HEK293 (cell line): ENCODE measurements around the gene STIP1.

Source experiments
- BCL11A ChIP-seq: fragments of 450-650 bp; formaldehyde crosslinking; IDR thresholded peaks from 2 replicates; pipeline ENCODE4 v1.5.1; 2016; ENCODE audit warnings: low read depth, missing biosample characterization, missing genetic modification characterization
- GFI1B ChIP-seq: fragments of 450-650 bp; formaldehyde crosslinking; IDR thresholded peaks from 2 replicates; pipeline ENCODE4 v1.5.1; 2016; ENCODE audit warnings: missing biosample characterization, missing genetic modification characterization
- KLF7 ChIP-seq: fragments of 450-650 bp; formaldehyde crosslinking; IDR thresholded peaks from 2 replicates; pipeline ENCODE4 v1.5.1; 2016; ENCODE audit warnings: missing biosample characterization, missing genetic modification characterization, borderline replicate concordance
- MZF1 ChIP-seq: fragments of 450-650 bp; formaldehyde crosslinking; IDR thresholded peaks from 2 replicates; pipeline ENCODE4 v1.5.1; 2017; ENCODE audit warnings: missing biosample characterization, missing genetic modification characterization, borderline replicate concordance
- OSR2 ChIP-seq: fragments of 450-650 bp; formaldehyde crosslinking; IDR thresholded peaks from 2 replicates; pipeline ENCODE4 v1.5.1; 2016; ENCODE audit warnings: missing biosample characterization, missing genetic modification characterization
- PRDM1 ChIP-seq: fragments of 450-650 bp; formaldehyde crosslinking; IDR thresholded peaks from 2 replicates; pipeline ENCODE4; 2016; ENCODE audit warnings: missing biosample characterization, missing genetic modification characterization
- REPIN1 ChIP-seq: fragments of 450-650 bp; formaldehyde crosslinking; IDR thresholded peaks from 2 replicates; pipeline ENCODE4 v1.5.1; 2017; ENCODE audit warnings: missing biosample characterization, missing genetic modification characterization, low read depth
- SETDB1 ChIP-seq: IDR thresholded peaks from one replicate; pipeline ENCODE4 v1.6.1; 2017; ENCODE audit warnings: mild to moderate bottlenecking, low read length, moderate library complexity, mixed read lengths; ENCODE audit not compliant: insufficient read length
- ZNF10 ChIP-seq: fragments of 450-650 bp; formaldehyde crosslinking; IDR thresholded peaks from 2 replicates; pipeline ENCODE4 v1.5.1; 2017; ENCODE audit warnings: missing biosample characterization, missing genetic modification characterization
- ZNF132 ChIP-seq: fragments of 450-650 bp; formaldehyde crosslinking; IDR thresholded peaks from 2 replicates; pipeline ENCODE4 v1.5.1; 2017; ENCODE audit warnings: missing biosample characterization, missing genetic modification characterization, borderline replicate concordance
- ZNF155 ChIP-seq: fragments of 450-650 bp; formaldehyde crosslinking; IDR thresholded peaks from 2 replicates; pipeline ENCODE4 v1.5.1; 2016; ENCODE audit warnings: missing biosample characterization, missing genetic modification characterization
- ZNF202 ChIP-seq: fragments of 450-650 bp; formaldehyde crosslinking; IDR thresholded peaks from 2 replicates; pipeline ENCODE4 v1.5.1; 2016; ENCODE audit warnings: missing biosample characterization, missing genetic modification characterization, borderline replicate concordance
- ZNF211 ChIP-seq: fragments of 450-650 bp; formaldehyde crosslinking; IDR thresholded peaks from 2 replicates; pipeline ENCODE4 v1.5.1; 2016; ENCODE audit warnings: low read depth, missing biosample characterization, missing genetic modification characterization
- ZNF274 ChIP-seq, 2 experiments: fragments of 200-500 bp in 1 of 2; fragments of 450-650 bp in 1 of 2; sonication (Bioruptor generic) in 1 of 2; formaldehyde crosslinking in 1 of 2; IDR thresholded peaks; 2 replicates each; pipeline versions ENCODE4 v1.5.1 to v1.6.1; 2014 to 2016; ENCODE audit warnings: borderline replicate concordance in 1 of 2, inconsistent platforms in 1 of 2, low read length in 1 of 2, missing biosample characterization in 1 of 2, missing genetic modification characterization in 1 of 2
- ZNF302 ChIP-seq: fragments of 450-650 bp; formaldehyde crosslinking; IDR thresholded peaks from 2 replicates; pipeline ENCODE4 v1.5.1; 2016; ENCODE audit warnings: missing biosample characterization, missing genetic modification characterization, low read depth
- ZNF335 ChIP-seq: fragments of 450-650 bp; formaldehyde crosslinking; conservative IDR thresholded peaks from 2 replicates; pipeline ENCODE4 v1.5.1; 2016; ENCODE audit warnings: missing biosample characterization, missing genetic modification characterization
- ZNF426 ChIP-seq: fragments of 450-650 bp; formaldehyde crosslinking; IDR thresholded peaks from 2 replicates; pipeline ENCODE4 v1.5.1; 2017; ENCODE audit warnings: missing biosample characterization, missing genetic modification characterization, mild to moderate bottlenecking, inconsistent platforms, moderate library complexity
- ZNF473 ChIP-seq: fragments of 450-650 bp; formaldehyde crosslinking; IDR thresholded peaks from 2 replicates; pipeline ENCODE4 v1.5.1; 2017; ENCODE audit warnings: missing biosample characterization, missing genetic modification characterization
- ZNF514 ChIP-seq: fragments of 450-650 bp; formaldehyde crosslinking; IDR thresholded peaks from 2 replicates; pipeline ENCODE4 v1.5.1; 2016; ENCODE audit warnings: missing biosample characterization, missing genetic modification characterization
- ZNF521 ChIP-seq: fragments of 450-650 bp; formaldehyde crosslinking; IDR thresholded peaks from 2 replicates; pipeline ENCODE4 v1.5.1; 2017; ENCODE audit warnings: missing biosample characterization, mild to moderate bottlenecking, missing genetic modification characterization
- ZNF529 ChIP-seq: fragments of 450-650 bp; formaldehyde crosslinking; IDR thresholded peaks from 2 replicates; pipeline ENCODE4 v1.5.1; 2017; ENCODE audit warnings: missing genetic modification characterization, missing biosample characterization; ENCODE audit not compliant: insufficient replicate concordance
- ZNF555 ChIP-seq: fragments of 450-650 bp; formaldehyde crosslinking; conservative IDR thresholded peaks from 2 replicates; pipeline ENCODE4 v1.5.1; 2017; ENCODE audit warnings: missing biosample characterization, mild to moderate bottlenecking, missing genetic modification characterization, inconsistent platforms
- ZNF585B ChIP-seq: fragments of 450-650 bp; formaldehyde crosslinking; IDR thresholded peaks from 2 replicates; pipeline ENCODE4 v1.5.1; 2016; ENCODE audit warnings: missing biosample characterization, missing genetic modification characterization
- ZNF600 ChIP-seq: fragments of 450-650 bp; formaldehyde crosslinking; IDR thresholded peaks from 2 replicates; pipeline ENCODE4 v1.5.1; 2016; ENCODE audit warnings: missing biosample characterization, missing genetic modification characterization
- ZNF621 ChIP-seq: fragments of 450-650 bp; formaldehyde crosslinking; IDR thresholded peaks from 2 replicates; pipeline ENCODE4 v1.5.1; 2017; ENCODE audit warnings: missing biosample characterization, missing genetic modification characterization
- ZNF658 ChIP-seq: fragments of 450-650 bp; formaldehyde crosslinking; IDR thresholded peaks from 2 replicates; pipeline ENCODE4; 2016; ENCODE audit warnings: missing biosample characterization, missing genetic modification characterization
- ZNF701 ChIP-seq: fragments of 450-650 bp; formaldehyde crosslinking; IDR thresholded peaks from 2 replicates; pipeline ENCODE4 v1.5.1; 2016; ENCODE audit warnings: missing biosample characterization, missing genetic modification characterization
- ZNF747 ChIP-seq: fragments of 450-650 bp; formaldehyde crosslinking; IDR thresholded peaks from 2 replicates; pipeline ENCODE4 v1.5.1; 2016; ENCODE audit warnings: missing biosample characterization, missing genetic modification characterization
- ZNF768 ChIP-seq: fragments of 450-650 bp; formaldehyde crosslinking; IDR thresholded peaks from 2 replicates; pipeline ENCODE4 v1.5.1; 2018; ENCODE audit warnings: missing biosample characterization, mild to moderate bottlenecking, missing genetic modification characterization
- ZNF776 ChIP-seq: fragments of 450-650 bp; formaldehyde crosslinking; IDR thresholded peaks from 2 replicates; pipeline ENCODE4 v1.5.0; 2017; ENCODE audit warnings: missing biosample characterization, missing genetic modification characterization, borderline replicate concordance
- ZNF791 ChIP-seq: fragments of 450-650 bp; formaldehyde crosslinking; IDR thresholded peaks from 2 replicates; pipeline ENCODE4 v1.5.1; 2016; ENCODE audit warnings: missing biosample characterization, missing genetic modification characterization
- ZSCAN16 ChIP-seq: fragments of 450-650 bp; formaldehyde crosslinking; IDR thresholded peaks from 2 replicates; pipeline ENCODE4 v1.5.1; 2016; ENCODE audit warnings: missing biosample characterization, missing genetic modification characterization
- TF ChIP-seq, protein P1 (sequence below): fragments of 450-650 bp; formaldehyde crosslinking; optimal IDR thresholded peaks from 2 replicates; pipeline ENCODE3; 2016; ENCODE audit warnings: missing biosample characterization, mild to moderate bottlenecking, missing genetic modification characterization
- TF ChIP-seq, protein P2 (sequence below): fragments of 450-650 bp; formaldehyde crosslinking; IDR thresholded peaks from 2 replicates; pipeline ENCODE4 v1.5.1; 2016; ENCODE audit warnings: missing biosample characterization, missing genetic modification characterization
- TF ChIP-seq, protein P3 (sequence below): fragments of 450-650 bp; formaldehyde crosslinking; IDR thresholded peaks from 2 replicates; pipeline ENCODE4 v1.5.0; 2017; ENCODE audit warnings: missing biosample characterization, missing genetic modification characterization, borderline replicate concordance
- TF ChIP-seq, protein P4 (sequence below): fragments of 450-650 bp; formaldehyde crosslinking; IDR thresholded peaks from 2 replicates; pipeline ENCODE4; 2016; ENCODE audit warnings: missing biosample characterization, missing genetic modification characterization

The STIP1 gene

DNA sequence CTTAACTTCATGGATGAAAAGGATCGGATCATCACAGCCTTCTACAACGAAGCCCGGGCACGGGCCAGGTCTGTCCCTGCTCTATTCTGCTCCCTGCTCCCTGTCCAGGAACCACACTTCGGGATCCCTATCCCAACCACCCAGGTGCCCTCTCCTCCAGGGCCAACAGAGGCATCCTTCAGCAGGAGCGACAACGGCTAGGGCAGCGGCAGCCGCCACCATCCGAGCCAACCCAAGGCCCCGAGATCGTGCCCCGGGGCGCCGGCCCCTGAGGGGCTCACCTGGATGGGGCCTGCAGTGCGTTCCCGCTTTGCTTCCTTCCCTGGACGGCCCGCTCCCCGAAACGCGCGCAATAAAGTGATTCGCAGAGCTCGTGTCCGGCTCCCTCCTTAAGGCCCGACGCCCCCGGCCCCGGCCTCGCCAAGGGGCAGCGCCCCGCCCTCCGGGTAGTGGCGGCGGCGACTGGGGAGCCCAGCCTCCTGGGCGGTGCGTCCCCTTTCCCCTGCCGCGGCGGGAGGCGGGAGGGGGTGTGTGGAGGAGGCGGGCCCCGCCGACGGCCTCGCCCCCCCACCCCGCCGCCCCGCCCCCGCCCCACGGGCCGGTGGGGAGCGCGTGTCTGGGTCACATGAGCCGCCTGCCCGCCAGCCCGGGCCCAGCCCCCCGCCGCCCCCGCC, 48.1 kb downstream of the STIP1 start, which contains the start of gene VEGFB (continued):
- no peak for TF ChIP-seq ZNF473 (tag by site-specific recombination)
- no peak for TF ChIP-seq OSR2 (tag by site-specific recombination)
- no peak for TF ChIP-seq ZNF514 (tag by site-specific recombination)
- TF ChIP-seq, protein P1, sequence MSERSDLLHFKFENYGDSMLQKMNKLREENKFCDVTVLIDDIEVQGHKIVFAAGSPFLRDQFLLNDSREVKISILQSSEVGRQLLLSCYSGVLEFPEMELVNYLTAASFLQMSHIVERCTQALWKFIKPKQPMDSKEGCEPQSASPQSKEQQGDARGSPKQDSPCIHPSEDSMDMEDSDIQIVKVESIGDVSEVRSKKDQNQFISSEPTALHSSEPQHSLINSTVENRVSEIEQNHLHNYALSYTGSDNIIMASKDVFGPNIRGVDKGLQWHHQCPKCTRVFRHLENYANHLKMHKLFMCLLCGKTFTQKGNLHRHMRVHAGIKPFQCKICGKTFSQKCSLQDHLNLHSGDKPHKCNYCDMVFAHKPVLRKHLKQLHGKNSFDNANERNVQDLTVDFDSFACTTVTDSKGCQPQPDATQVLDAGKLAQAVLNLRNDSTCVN (tag by site-specific recombination), result peak; percentile 34
- TF ChIP-seq ZNF776 (tag by site-specific recombination), result no peak
- no peak for TF ChIP-seq KLF7 (tag by site-specific recombination)
- no peak for TF ChIP-seq ZNF585B (tag by site-specific recombination)
- TF ChIP-seq ZNF747 (tag by site-specific recombination), result no peak
- TF ChIP-seq ZNF701 (tag by site-specific recombination), result no peak
- TF ChIP-seq REPIN1, result no peak
- TF ChIP-seq ZNF211, result no peak
- TF ChIP-seq GFI1B (tag by site-specific recombination), result no peak
- no peak for TF ChIP-seq ZNF302 (tag by site-specific recombination)
- TF ChIP-seq ZNF791 (tag by site-specific recombination), result no peak
- TF ChIP-seq PRDM1 (tag by site-specific recombination), result no peak
- TF ChIP-seq, protein P2, sequence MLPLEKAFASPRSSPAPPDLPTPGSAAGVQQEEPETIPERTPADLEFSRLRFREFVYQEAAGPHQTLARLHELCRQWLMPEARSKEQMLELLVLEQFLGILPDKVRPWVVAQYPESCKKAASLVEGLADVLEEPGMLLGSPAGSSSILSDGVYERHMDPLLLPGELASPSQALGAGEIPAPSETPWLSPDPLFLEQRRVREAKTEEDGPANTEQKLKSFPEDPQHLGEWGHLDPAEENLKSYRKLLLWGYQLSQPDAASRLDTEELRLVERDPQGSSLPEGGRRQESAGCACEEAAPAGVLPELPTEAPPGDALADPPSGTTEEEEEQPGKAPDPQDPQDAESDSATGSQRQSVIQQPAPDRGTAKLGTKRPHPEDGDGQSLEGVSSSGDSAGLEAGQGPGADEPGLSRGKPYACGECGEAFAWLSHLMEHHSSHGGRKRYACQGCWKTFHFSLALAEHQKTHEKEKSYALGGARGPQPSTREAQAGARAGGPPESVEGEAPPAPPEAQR (tag by site-specific recombination), result no peak
- TF ChIP-seq ZNF335, result peak; percentile 89
- TF ChIP-seq ZNF621 (tag by site-specific recombination), result no peak
- TF ChIP-seq ZNF202, result no peak
- no peak for TF ChIP-seq ZNF521 (tag by site-specific recombination)
- TF ChIP-seq, protein P3, sequence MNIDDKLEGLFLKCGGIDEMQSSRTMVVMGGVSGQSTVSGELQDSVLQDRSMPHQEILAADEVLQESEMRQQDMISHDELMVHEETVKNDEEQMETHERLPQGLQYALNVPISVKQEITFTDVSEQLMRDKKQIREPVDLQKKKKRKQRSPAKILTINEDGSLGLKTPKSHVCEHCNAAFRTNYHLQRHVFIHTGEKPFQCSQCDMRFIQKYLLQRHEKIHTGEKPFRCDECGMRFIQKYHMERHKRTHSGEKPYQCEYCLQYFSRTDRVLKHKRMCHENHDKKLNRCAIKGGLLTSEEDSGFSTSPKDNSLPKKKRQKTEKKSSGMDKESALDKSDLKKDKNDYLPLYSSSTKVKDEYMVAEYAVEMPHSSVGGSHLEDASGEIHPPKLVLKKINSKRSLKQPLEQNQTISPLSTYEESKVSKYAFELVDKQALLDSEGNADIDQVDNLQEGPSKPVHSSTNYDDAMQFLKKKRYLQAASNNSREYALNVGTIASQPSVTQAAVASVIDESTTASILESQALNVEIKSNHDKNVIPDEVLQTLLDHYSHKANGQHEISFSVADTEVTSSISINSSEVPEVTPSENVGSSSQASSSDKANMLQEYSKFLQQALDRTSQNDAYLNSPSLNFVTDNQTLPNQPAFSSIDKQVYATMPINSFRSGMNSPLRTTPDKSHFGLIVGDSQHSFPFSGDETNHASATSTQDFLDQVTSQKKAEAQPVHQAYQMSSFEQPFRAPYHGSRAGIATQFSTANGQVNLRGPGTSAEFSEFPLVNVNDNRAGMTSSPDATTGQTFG (tag by site-specific recombination), result no peak
- no peak for TF ChIP-seq ZSCAN16 (tag by site-specific recombination)
- TF ChIP-seq MZF1 (tag by site-specific recombination), result no peak
- no peak for TF ChIP-seq ZNF155 (tag by site-specific recombination)
- TF ChIP-seq ZNF274 (IDR thresholded peaks at IDR 0.05; ENCODE audit: low read length), result no peak
- TF ChIP-seq ZNF274 (tag by site-specific recombination; IDR thresholded peaks at IDR 0.05; ENCODE audit: borderline replicate concordance), result no peak
- TF ChIP-seq ZNF555 (tag by site-specific recombination), result no peak
- no peak for TF ChIP-seq ZNF10
- TF ChIP-seq ZNF529 (tag by site-specific recombination), result no peak
- TF ChIP-seq SETDB1, result no peak
- no peak for TF ChIP-seq ZNF658 (tag by site-specific recombination)
- TF ChIP-seq, protein P4, sequence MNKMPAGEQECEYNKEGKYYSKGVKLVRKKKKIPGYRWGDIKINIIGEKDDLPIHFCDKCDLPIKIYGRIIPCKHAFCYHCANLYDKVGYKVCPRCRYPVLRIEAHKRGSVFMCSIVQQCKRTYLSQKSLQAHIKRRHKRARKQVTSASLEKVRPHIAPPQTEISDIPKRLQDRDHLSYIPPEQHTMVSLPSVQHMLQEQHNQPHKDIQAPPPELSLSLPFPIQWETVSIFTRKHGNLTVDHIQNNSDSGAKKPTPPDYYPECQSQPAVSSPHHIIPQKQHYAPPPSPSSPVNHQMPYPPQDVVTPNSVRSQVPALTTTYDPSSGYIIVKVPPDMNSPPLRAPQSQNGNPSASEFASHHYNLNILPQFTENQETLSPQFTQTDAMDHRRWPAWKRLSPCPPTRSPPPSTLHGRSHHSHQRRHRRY (tag by site-specific recombination), result no peak
- TF ChIP-seq BCL11A (tag by site-specific recombination), result no peak
- TF ChIP-seq ZNF426 (tag by site-specific recombination), result no peak
- no peak for TF ChIP-seq ZNF768 (tag by site-specific recombination)
- no peak for TF ChIP-seq ZNF132 (tag by site-specific recombination)
- TF ChIP-seq ZNF600, result 0 out of 2 replicates have a peak, but pooled peaks have one; percentile 17
